ENCODE data around the gene DMRT3. TPM values are rescaled to one million over a fixed set of nuclear protein-coding genes. Genes with fewer than 3 reads are reported as not detected.

The DMRT3 gene
- total RNA-seq, 6 experiments from 2014 or later = not detected

DNA sequence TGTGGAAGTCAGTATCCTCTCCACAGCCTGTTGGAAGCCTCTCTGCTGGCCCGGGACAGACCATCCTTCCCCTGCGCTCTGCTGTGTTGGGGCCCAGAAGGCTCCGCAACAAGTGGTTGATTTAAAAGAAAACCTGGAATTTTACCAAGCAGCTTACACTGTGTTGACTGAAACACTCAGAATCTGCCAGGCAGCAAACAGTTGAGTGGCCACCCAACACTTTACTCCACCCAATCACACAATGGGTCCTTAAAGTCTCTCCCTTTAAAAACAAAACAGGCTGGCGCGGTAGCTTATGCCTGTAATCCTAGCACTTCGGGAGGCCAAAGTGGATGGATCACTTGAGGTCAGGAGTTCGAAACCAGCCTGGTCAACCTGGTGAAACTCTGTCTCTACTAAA lies 28.0 kb upstream of the DMRT3 start:
- WGBS (ENCODE audit: insufficient coverage, low coverage, low lambda C conversion rate, missing lambda C conversion rate) = 78% methylated on average over 5 of the region's 7 CpGs
- Histone ChIP-seq H3K27me3 (peaks cover 0 to 12% of the 10 kb centered on the region in 2 donors), H3K9me3 (no peaks in the 10 kb centered on the region), H3K27ac (no peak overlapping the region), H3K4me3 (no peak overlapping the region), H3K4me1 (no peaks in the 10 kb centered on the region), H3K36me3 (no peaks in the 10 kb centered on the region)
- no peak for TF ChIP-seq CTCF (IDR thresholded peaks at IDR 0.05)
- TF ChIP-seq POLR2A (IDR thresholded peaks at IDR 0.05) = no peak
- no peak for ATAC-seq
- DNase-seq = no peak
- intact Hi-C loops (cut with DNase I) = no loop called here

GRCh38 chr9:950139-950538 lies 26.3 kb upstream of the DMRT3 start:
- Histone ChIP-seq H3K36me3 (no peaks in the 10 kb centered on the region), H3K4me1 (no peaks in the 10 kb centered on the region), H3K27me3 (peaks cover 0 to 12% of the 10 kb centered on the region in 2 donors), H3K9me3 (no peaks in the 10 kb centered on the region), H3K4me3 (no peak overlapping the region), H3K27ac (no peak overlapping the region)
- TF ChIP-seq POLR2A (IDR thresholded peaks at IDR 0.05) (no peak), CTCF (IDR thresholded peaks at IDR 0.05) (no peak)
- DNase-seq (no peak), ATAC-seq (no peak)
- 0% methylated on average over 1 of the region's 1 CpG for WGBS (ENCODE audit: insufficient coverage, low coverage, low lambda C conversion rate, missing lambda C conversion rate)
- intact Hi-C loops (cut with DNase I) = no loop called here

GRCh38 chr9:952546-952945 lies 23.9 kb upstream of the DMRT3 start:
- WGBS (ENCODE audit: insufficient coverage, low coverage, low lambda C conversion rate, missing lambda C conversion rate) = 37% methylated on average over 4 of the region's 4 CpGs
- ATAC-seq = no peak
- Histone ChIP-seq H3K9me3 (no peaks in the 10 kb centered on the region), H3K27ac (no peak overlapping the region), H3K27me3 (peaks cover 0 to 12% of the 10 kb centered on the region in 2 donors), H3K4me3 (no peak overlapping the region), H3K36me3 (no peaks in the 10 kb centered on the region), H3K4me1 (no peaks in the 10 kb centered on the region)
- DNase-seq = no peak
- TF ChIP-seq POLR2A (IDR thresholded peaks at IDR 0.05) (no peak), CTCF (IDR thresholded peaks at IDR 0.05) (no peak)
- intact Hi-C loops (cut with DNase I) = no loop called here

- no peaks in the 10 kb centered on the region for H3K36me3 ChIP-seq
- 65% methylated on average over 4 of the region's 4 CpGs for WGBS (ENCODE audit: insufficient coverage, low coverage, low lambda C conversion rate, missing lambda C conversion rate)
Measured at GRCh38 chr9:959105-959504, 17.4 kb upstream of the DMRT3 start.

More at GRCh38 chr9:959105-959504, 17.4 kb upstream of the DMRT3 start:
- ATAC-seq (no peak), DNase-seq (no peak)
- Histone ChIP-seq H3K27ac (no peak overlapping the region), H3K4me3 (no peak overlapping the region), H3K9me3 (no peaks in the 10 kb centered on the region), H3K4me1 (no peaks in the 10 kb centered on the region), H3K27me3 (peaks cover 0 to 2% of the 10 kb centered on the region in 2 donors)
- intact Hi-C loops (cut with DNase I) = no loop called here
- TF ChIP-seq CTCF (IDR thresholded peaks at IDR 0.05) = no peak
